PFSK-1 (cell line): Measurements from ENCODE around the gene TRABD2A.

ENCODE experiments used
- POLR2AphosphoS5 ChIP-seq: IDR thresholded peaks from 2 replicates; pipeline ENCODE4 v1.6.1; 2012; ENCODE audit warnings: low read depth, mild to moderate bottlenecking, control low read depth, low read length, moderate library complexity
- TF ChIP-seq, protein P1 (sequence below), 2 experiments: IDR thresholded peaks; 2 replicates each; pipeline versions ENCODE4 v1.6.1 to v1.8.0; 2011 to 2012; ENCODE audit warnings: low read depth in 2 of 2, low read length in 2 of 2, control low read depth in 1 of 2, inconsistent platforms in 1 of 2, mild to moderate bottlenecking in 1 of 2, moderate library complexity in 1 of 2; ENCODE audit not compliant: insufficient read depth in 1 of 2

DNA sequence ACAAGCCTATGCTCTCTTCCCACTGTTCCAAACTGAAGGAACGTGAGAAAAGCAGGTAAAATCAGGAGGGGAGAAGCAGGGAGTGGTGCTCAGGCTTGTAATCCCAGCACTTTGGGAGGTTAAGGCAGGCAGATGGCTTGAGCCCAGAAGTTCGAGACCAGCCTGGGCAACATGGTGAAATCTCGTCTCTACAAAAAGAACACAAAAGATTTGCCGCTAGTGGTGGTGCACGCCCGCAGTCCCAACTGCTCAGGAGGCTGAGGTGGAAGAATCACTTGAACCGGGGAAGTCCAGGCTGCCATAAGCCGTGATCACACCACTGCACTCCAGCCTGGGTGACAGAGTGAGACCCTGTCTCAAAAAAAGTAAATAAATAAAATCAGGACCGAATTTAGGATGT is 23.3 kb upstream of the TRABD2A start:
- no peak for TF ChIP-seq POLR2AphosphoS5
- TF ChIP-seq, protein P1, sequence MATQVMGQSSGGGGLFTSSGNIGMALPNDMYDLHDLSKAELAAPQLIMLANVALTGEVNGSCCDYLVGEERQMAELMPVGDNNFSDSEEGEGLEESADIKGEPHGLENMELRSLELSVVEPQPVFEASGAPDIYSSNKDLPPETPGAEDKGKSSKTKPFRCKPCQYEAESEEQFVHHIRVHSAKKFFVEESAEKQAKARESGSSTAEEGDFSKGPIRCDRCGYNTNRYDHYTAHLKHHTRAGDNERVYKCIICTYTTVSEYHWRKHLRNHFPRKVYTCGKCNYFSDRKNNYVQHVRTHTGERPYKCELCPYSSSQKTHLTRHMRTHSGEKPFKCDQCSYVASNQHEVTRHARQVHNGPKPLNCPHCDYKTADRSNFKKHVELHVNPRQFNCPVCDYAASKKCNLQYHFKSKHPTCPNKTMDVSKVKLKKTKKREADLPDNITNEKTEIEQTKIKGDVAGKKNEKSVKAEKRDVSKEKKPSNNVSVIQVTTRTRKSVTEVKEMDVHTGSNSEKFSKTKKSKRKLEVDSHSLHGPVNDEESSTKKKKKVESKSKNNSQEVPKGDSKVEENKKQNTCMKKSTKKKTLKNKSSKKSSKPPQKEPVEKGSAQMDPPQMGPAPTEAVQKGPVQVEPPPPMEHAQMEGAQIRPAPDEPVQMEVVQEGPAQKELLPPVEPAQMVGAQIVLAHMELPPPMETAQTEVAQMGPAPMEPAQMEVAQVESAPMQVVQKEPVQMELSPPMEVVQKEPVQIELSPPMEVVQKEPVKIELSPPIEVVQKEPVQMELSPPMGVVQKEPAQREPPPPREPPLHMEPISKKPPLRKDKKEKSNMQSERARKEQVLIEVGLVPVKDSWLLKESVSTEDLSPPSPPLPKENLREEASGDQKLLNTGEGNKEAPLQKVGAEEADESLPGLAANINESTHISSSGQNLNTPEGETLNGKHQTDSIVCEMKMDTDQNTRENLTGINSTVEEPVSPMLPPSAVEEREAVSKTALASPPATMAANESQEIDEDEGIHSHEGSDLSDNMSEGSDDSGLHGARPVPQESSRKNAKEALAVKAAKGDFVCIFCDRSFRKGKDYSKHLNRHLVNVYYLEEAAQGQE (IDR thresholded peaks at IDR 0.05; ENCODE audit: insufficient read depth in 1 of 2, low read depth in 2 of 2, low read length in 2 of 2) = no peak
